SK-N-SH treated with all-trans-retinoic acid at 6 μM for 48 hours (cell line): ENCODE measurements around the gene TAF5.
"Not testable (repeated sequence)": the region's sequence is repeated elsewhere in the genome, so short reads cannot be mapped to it uniquely, and the experiment has no call there.

ENCODE experiments used
- ESRRG ChIP-seq: fragments of 250-450 bp; sonication (Bioruptor Pico); IDR thresholded peaks from 2 replicates; pipeline ENCODE4 v1.6.1; 2021; ENCODE audit warnings: mild to moderate bottlenecking
- RARB ChIP-seq: fragments of 250-450 bp; sonication (Bioruptor Pico); IDR thresholded peaks from 2 replicates; pipeline ENCODE4 v1.8.0; 2021; ENCODE audit warnings: mild to moderate bottlenecking, moderate library complexity
- SNAI2 ChIP-seq: fragments of 250-450 bp; sonication (Bioruptor Pico); IDR thresholded peaks from 2 replicates; pipeline ENCODE4 v1.5.0; 2020; ENCODE audit warnings: mild to moderate bottlenecking, moderate library complexity
- TCF4 ChIP-seq: fragments of 250-450 bp; sonication (Bioruptor Pico); IDR thresholded peaks from 2 replicates; pipeline ENCODE4 v1.8.0; 2021; ENCODE audit warnings: mild to moderate bottlenecking, moderate library complexity, borderline replicate concordance
- TSHZ2 ChIP-seq: fragments of 250-450 bp; sonication (Bioruptor Pico); IDR thresholded peaks from 2 replicates; pipeline ENCODE4 v1.5.0; 2020; ENCODE audit warnings: mild to moderate bottlenecking, moderate library complexity
- ZFP3 ChIP-seq: fragments of 250-450 bp; sonication (Bioruptor Pico); IDR thresholded peaks from 2 replicates; pipeline ENCODE4 v1.5.0; 2020; ENCODE audit warnings: mild to moderate bottlenecking, moderate library complexity
- ZFP30 ChIP-seq: fragments of 450-650 bp; formaldehyde crosslinking; IDR thresholded peaks from 2 replicates; pipeline ENCODE4 v1.5.0; 2022; ENCODE audit warnings: mild to moderate bottlenecking, moderate library complexity
- ZNF565 ChIP-seq: fragments of 450-650 bp; formaldehyde crosslinking; conservative IDR thresholded peaks from 2 replicates; pipeline ENCODE4 v1.5.0; 2020; ENCODE audit warnings: low read depth, mild to moderate bottlenecking, moderate library complexity
- ZNF70 ChIP-seq: fragments of 450-650 bp; formaldehyde crosslinking; IDR thresholded peaks from 2 replicates; pipeline ENCODE4 v1.5.0; 2020; ENCODE audit warnings: mild to moderate bottlenecking, moderate library complexity
- TF ChIP-seq, protein P1 (sequence below): fragments of 250-450 bp; sonication (Bioruptor Pico); IDR thresholded peaks from 2 replicates; pipeline ENCODE4 v1.5.1; 2021; ENCODE audit warnings: mild to moderate bottlenecking, moderate library complexity
- TF ChIP-seq, protein P2 (sequence below): fragments of 250-450 bp; sonication (Bioruptor Pico); IDR thresholded peaks from 2 replicates; pipeline ENCODE4 v1.8.0; 2020; ENCODE audit warnings: mild to moderate bottlenecking, moderate library complexity, borderline replicate concordance

DNA sequence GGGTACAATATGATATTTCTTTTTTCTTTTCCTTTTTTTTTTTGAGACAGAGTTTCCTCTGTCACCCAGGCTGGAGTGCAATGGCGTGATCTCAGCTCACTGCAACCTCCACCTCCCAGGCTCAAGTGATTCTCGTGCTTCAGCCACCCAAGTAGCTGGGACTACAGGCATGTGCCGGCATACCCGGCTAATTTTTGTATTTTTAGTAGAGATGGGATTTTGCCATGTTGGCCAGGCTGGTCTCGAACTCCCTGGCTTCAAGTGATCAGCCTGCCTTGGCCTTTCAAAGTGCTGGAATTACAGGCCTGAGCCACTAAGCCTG, 49.3 kb downstream of the TAF5 start:
- not testable (repeated sequence) for TF ChIP-seq ZFP30 (CRISPR knock-in tag); ZNF565 (CRISPR knock-in tag); ZFP3 (CRISPR knock-in tag); ZNF70 (CRISPR knock-in tag); SNAI2; RARB; TCF4; ESRRG (CRISPR knock-in tag); TSHZ2 (CRISPR knock-in tag)
- TF ChIP-seq, protein P1, sequence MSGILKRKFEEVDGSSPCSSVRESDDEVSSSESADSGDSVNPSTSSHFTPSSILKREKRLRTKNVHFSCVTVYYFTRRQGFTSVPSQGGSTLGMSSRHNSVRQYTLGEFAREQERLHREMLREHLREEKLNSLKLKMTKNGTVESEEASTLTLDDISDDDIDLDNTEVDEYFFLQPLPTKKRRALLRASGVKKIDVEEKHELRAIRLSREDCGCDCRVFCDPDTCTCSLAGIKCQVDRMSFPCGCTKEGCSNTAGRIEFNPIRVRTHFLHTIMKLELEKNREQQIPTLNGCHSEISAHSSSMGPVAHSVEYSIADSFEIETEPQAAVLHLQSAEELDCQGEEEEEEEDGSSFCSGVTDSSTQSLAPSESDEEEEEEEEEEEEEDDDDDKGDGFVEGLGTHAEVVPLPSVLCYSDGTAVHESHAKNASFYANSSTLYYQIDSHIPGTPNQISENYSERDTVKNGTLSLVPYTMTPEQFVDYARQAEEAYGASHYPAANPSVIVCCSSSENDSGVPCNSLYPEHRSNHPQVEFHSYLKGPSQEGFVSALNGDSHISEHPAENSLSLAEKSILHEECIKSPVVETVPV (CRISPR knock-in tag) = not testable (repeated sequence)
- TF ChIP-seq, protein P2, sequence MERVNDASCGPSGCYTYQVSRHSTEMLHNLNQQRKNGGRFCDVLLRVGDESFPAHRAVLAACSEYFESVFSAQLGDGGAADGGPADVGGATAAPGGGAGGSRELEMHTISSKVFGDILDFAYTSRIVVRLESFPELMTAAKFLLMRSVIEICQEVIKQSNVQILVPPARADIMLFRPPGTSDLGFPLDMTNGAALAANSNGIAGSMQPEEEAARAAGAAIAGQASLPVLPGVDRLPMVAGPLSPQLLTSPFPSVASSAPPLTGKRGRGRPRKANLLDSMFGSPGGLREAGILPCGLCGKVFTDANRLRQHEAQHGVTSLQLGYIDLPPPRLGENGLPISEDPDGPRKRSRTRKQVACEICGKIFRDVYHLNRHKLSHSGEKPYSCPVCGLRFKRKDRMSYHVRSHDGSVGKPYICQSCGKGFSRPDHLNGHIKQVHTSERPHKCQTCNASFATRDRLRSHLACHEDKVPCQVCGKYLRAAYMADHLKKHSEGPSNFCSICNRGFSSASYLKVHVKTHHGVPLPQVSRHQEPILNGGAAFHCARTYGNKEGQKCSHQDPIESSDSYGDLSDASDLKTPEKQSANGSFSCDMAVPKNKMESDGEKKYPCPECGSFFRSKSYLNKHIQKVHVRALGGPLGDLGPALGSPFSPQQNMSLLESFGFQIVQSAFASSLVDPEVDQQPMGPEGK = not testable (repeated sequence)
